GM08714 (cell line): ENCODE measurements around the gene FLAD1.

ENCODE experiments used
- H3K4me3 ChIP-seq: fragments of 200-500 bp; sonication (Bioruptor generic); 2 replicates; pipeline ENCODE4 v1.5.1; 2014; ENCODE audit warnings: mild to moderate bottlenecking, low read length, inconsistent platforms
- ZNF274 ChIP-seq: IDR thresholded peaks from 2 replicates; pipeline ENCODE4 v1.6.1; 2012; ENCODE audit warnings: mild to moderate bottlenecking, low read depth, low read length

Gene FLAD1

DNA sequence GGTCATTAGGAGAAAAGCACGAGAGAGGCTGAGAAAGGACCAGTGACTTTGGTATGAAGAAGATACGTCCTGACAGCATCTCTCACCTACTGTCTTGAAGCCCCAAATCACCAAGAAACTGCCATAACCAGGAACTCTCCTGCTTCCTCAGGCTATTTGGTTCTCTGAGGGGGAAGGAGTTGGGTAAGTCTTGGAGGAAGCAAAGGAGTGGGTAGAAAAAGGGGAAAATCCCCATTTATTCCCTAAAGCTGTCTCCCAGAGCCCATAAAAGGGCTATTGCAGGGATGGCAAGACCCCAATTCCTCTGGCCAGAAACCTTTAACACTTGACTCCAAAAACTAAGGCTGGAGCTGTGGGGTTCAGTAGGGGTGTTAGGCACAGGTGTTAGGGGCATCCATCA, 25.1 kb upstream of the FLAD1 start:
- H3K4me3 ChIP-seq: no peak overlapping the region
- no peak for TF ChIP-seq ZNF274

DNA sequence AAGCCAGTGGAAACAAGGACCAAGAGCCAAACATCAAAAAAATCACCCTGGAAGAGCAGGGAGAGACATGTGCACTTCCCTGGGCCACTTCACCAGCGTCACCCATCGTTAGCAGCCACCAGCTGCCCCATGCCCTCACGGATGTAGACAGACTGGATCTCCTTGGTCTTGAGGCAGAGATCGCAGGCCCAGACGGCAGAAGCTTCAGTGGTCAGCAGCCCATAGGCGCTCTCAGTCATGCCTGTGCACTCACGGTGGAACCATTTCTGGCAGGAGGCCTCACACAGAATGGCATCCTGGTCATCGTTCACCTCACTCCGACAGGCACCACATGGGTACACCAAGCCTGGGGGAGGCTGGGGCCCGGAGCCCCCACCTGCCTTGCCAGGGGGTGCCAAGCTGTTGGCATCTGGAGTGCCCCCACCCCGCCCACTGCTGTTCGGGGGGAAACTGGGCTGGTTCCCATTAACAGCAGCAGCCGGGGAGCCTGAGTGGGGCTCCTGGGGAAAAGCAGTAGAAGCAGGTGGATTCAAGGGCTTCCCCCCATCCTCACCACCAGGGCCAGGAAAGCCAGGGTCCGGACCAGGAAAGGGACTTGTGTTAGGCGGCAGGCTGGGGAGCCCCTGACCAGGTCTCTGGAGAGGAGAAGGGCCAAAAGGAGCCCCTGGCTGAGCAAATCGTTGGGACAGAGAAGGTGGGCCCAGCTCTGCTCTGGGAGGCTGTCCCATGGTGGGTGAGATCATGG, 24.3 kb upstream of the FLAD1 start:
- no peak overlapping the region for H3K4me3 ChIP-seq
- TF ChIP-seq ZNF274: no peak

DNA sequence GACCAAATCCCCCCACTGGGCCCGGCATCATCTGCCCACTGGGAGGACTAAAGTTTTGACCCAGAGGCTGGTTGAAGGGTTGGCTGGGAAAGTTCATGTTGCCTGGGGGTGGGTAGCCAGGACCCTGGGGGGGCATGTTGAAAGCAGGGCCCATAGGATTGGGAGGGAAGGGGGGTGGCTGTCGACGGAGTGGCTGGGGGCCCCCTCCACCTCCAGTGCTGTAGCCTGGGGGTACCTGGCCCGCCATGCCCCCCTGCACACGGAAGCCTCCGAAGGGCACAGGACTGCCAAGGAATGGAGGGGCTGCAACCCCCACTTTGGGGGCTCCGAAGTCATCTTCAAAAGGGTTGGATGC, 23.7 kb upstream of the FLAD1 start:
- TF ChIP-seq ZNF274: no peak

DNA sequence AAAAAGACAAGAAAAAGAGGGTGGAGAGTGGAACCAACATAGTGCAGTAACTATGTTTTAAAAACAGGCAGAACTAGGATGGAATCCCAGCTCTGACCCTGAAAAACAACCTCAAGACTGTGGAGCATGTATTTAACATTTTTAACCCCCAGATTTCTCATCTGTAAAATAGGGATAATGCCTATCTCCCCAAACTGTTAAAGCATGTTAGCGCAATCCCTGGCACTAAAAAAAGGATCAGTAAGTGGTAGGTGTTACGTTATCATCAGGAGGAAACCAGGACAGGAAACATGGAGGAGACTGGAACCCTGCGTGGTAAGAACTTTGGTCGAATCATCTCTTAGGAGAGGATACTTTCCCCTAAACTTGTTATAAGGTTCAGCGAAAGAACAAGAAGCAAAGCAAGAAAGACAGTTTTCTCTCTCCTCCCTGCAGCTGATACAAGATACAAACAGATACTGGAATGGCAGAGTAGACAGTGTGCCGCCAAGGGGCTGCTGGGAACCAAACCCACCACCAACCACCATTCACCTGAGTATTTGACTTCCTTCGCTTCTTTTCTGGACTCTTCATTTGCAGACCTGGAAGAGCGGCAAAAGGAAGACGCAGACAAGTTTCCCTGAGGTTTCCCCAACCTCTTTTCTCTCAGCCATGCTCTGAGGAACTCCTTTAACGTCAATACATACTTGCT, 22.6 kb upstream of the FLAD1 start:
- peak overlapping the region; percentile 86 for H3K4me3 ChIP-seq
- no peak for TF ChIP-seq ZNF274

More for the DNA sequence above, 23.7 kb upstream of the FLAD1 start:
- no peak overlapping the region for H3K4me3 ChIP-seq

DNA sequence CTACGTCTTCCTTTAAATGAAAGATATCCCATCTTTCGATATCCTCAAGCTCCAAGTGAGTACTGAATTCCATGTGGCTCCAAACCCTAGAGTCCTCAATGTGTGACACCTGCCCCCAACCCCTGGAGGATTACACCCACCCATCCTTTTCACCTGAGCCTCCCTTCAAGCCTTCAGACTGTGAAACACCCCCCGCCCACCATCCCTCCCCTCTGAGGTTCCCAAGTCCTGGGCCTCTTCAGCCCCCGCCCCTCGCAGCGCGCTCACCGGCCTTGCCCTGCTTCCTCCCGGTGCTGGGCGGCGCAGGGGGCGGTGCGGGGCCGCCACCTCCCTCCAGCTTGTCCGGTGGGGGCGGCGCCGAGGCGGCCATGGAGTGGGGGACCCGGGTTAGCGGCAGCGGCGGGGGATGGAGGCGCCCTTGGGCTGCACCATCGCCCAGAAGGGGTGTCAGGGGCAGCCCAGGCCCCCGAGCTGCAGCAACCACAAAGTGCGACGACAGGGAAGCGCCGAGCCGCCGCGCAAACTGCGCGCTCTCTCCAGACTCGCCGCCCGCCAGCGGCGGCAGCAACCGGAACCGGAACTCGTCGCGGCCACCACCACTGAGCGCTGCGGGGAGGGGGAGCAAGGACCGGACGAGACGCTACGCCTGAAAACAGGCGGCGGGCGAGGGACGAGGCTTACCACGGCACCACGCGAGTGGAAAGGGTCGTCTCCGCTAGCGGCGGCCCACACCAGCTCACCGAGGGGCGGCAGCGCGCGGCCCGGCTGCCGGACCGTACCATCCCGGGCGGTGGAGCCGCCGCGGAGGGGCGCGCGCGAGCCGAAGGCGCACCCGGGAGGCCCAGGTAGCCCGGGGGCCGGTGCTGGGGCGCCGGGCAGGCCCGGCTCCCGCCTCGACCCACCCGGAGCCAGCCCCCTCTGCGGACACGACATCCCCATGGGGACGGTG, 21.7 kb upstream of the FLAD1 start, which contains the start of gene PYGO2:
PYGO2 (minus strand) TSS at position 576 of the 949 bp plus-strand sequence; CDS start at position 370, 206 bp downstream.
- no peak for TF ChIP-seq ZNF274
- H3K4me3 ChIP-seq: peak within 1 kb of the TSS; percentile 86

DNA sequence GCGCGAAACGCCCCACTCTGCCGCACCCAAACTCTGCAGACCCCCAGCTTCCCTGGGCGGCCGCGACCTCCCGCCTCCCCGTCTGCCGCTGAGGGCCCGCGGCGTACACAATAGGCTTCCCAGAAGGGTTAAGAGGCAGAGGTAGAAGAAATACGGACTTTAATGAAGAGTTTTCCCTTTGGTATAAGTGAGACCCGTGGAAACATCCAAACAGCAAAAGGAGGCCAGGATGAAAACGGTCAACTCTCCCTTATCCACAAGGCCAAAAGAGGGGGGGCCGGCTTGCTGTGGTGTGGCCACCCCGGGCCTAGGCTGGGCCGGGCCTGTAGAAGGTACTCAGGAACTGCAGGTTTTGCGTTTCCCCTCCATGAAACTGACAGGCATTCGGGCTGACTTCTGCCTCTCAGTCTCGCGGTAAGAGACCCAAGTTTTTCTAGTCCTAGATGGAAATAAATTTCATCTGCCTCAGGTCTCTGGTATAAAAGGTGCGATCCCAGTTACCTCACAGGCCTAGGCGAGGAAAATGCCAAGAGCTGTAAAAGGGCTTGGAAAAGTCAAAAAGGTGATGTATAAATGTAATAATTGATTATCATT, 20.9 kb upstream of the FLAD1 start:
- peak overlapping the region; percentile 86 for H3K4me3 ChIP-seq
- no peak for TF ChIP-seq ZNF274

DNA sequence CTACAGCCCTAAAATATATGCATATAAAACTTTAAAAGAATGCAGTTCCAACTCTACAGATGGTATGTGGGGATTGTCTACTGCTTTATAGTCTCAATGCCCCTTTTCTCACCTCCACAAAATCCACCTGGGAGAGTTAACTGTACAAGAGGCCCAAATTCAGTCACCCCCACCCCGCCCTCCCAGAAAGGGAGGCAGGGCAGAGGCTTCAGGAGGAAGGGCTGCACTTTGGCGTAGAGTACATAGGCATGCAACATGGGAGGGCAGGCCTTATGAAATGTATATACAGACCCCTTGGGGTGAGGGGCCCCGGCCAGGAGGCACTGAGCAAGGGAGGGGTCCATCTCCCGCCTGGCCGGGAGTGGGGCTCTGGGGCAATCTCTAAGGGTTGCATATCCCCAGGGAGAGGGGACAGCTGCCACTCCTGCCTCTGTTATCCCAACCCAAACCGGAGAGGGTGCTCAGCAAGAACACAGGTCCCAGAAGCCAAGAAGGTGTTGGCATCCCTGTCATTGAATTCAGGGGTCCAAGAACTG, 20.3 kb upstream of the FLAD1 start:
- no peak for TF ChIP-seq ZNF274
- peak overlapping the region; percentile 86; the same call in 1 of the 2 replicates for H3K4me3 ChIP-seq

DNA sequence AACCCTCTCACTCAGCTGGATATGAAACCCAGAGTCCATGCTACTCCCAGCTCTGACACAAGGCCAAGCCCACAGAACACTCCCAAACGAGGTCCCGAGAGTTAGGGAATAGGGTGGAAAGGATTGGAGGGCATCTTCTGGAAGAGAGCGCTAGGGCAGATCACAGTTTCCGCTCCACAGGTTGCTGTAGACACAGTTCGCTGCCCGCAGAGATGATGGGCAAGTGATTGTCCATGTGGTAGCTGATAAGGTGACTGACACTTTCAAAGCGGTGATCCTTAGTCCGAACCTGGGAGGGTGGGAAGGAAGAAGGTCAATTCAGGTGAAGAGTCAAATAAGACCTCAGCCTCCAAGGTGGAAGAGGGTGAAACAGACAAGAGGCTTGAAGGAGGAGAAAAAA, 19.5 kb upstream of the FLAD1 start:
- no peak overlapping the region for H3K4me3 ChIP-seq
- no peak for TF ChIP-seq ZNF274

DNA sequence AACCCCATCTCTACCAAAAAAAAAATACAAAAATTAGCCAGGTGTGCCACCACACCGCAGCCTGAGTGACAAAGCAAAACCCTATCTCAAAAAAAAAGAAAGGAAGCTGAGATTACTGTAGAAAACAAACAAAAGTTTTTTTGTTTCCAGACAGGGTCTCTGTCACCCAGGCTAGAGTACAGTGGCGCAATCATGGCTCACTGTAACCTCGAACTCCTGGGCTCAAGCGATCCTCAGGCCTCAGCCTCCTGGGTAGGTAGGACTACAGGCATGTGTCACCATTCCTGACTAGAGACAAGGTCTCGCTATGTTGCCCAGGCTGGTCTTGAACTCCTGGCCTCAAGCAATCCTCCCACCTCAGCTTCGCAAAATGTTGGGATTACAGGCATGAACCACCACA, 18.8 kb upstream of the FLAD1 start:
- H3K4me3 ChIP-seq: no peak overlapping the region
- TF ChIP-seq ZNF274: no peak

DNA sequence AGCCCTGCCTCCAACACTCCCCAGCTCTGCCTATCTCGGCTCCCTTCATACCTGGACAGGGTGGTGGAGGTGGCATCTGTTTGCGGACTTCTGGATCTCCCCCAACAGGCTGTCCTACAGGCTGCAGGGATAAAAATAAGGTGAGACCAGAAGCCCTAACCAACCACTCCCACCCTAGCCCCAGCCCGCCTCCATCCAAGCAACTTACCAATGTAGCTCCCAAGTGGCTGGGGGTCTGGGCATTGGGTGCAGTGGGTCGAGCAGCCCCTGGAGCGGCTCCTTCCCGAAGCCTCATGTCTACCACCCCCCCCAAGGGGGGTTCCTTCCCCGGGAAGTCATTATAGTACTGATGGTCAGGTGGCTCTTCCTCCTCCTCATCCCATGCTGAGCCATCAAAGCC, 17.0 kb upstream of the FLAD1 start:
- H3K4me3 ChIP-seq: no peak overlapping the region
- no peak for TF ChIP-seq ZNF274

DNA sequence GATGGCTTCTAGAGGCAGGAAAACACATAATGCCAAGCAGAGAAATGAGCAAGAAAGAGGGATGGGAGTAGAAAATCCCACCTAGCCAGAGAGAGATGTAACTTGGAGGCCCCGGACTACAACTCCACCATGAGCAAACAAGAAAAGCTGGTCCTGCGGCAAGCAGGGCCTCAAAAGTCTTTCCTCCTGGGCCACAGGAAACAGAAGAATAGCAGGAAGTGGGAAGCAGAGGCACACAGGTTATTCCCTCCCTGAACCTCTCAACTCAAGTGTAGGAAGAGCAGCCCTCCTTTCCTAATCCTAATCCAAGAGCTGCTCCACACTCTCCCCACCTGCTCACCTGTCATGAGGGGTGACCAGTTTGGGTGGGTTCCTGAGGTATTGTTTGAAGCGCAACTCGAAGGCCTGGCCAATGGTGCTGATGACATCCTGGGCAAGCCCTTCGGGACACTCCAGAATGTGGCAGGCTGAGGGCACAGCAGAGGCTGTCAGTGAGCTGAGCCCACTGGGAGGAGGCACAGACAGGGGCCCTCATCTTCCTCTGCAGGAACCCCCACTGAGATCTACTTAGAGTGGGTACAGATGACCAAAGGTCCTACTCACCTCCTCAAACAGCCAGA, 15.7 kb upstream of the FLAD1 start:
- H3K4me3 ChIP-seq: no peak overlapping the region

DNA sequence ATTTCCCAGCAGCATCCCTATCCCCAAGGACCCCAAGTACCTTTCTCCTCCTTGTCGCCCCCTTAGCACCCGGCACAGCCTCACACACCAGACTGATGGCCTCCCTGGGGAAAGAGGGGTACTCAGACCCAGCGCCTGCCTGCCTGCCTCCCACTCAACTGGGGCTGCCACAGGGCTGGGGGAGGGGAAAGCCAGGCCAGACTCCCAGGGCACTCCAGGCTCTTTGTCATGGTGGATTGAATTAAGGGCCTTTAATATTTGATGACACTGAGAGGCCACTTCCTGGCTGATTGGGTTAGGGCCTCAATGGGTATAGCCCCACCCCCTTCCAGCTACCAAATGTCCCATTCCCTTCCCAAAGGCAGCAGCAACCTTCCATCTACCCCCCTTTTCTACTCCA, 14.4 kb upstream of the FLAD1 start:
- TF ChIP-seq ZNF274: no peak
- no peak overlapping the region for H3K4me3 ChIP-seq

More for the DNA sequence above, 15.7 kb upstream of the FLAD1 start:
- no peak for TF ChIP-seq ZNF274

DNA sequence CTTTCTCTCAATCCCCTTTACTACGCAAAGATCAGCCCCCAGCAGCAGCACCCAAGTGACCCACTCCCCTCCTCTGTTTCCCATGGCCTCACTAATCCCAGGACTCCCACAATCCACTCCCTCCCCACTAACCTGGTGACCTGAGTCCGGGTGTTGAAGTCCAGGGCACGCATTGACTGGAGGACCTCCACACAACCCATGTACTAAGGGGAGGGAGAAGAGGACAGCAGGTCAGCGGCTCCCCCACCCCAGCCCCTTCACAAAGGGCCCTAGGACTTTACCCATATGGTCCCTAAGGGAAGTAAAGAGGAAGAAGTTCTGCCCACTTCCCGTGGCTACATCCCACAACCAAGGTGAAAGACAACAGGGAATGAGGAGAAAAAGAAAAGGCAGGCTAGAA, 13.9 kb upstream of the FLAD1 start:
- no peak overlapping the region for H3K4me3 ChIP-seq
- no peak for TF ChIP-seq ZNF274
